ENCODE data around the gene B3GALT2. TPM values are rescaled to one million over a fixed set of nuclear protein-coding genes. Genes with fewer than 3 reads are reported as not detected.

Gene B3GALT2, protein sequence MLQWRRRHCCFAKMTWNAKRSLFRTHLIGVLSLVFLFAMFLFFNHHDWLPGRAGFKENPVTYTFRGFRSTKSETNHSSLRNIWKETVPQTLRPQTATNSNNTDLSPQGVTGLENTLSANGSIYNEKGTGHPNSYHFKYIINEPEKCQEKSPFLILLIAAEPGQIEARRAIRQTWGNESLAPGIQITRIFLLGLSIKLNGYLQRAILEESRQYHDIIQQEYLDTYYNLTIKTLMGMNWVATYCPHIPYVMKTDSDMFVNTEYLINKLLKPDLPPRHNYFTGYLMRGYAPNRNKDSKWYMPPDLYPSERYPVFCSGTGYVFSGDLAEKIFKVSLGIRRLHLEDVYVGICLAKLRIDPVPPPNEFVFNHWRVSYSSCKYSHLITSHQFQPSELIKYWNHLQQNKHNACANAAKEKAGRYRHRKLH
- total RNA-seq = 8.8 TPM

DNA sequence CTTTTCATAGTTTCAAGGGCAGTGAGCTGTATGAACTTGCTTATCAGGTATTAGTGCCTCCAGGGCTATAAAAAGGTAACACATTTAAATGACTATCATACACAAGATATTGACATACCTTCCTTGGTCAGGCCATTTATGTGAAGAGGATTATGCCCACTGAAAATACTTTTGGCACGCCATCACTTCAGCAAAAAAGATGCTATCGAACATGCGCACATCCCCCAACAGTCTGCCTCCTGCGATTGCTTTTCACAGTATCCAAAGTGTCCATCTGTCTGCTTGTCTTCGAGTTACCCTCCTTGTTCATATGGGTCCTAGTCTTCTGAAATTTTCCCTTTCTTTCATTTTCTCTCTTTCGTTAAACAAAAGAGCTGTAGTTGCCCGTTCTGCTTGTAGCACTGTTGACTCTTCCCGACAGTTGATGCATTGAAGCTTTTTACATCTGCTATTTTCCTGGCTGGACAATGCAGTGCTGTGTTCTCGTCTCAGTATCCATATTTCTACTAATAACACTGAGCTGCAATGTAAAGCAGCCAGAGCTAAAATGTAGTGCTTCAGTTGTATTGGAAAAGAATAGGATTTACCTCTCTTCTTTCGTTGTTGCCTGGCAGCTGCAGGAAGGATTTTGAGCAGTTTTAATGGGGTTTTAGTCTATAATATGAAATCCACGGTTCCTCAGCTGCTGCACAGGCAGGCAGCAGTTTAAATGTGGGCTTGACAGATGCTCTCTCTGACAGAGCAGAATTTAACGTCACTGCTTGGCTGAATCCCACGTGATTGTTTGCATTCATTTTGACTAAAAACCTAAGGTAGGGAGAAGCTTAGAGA, at the start of gene B3GALT2:
Gene B3GALT2, minus strand, starts transcription at position 713 of the 831 bp plus-strand sequence. CDS start 5,051 bp downstream, outside the sequence.

Small RNAs within 50 kb of the gene (small RNA-seq; reads per million reads assigned to genes)
- gene MIR1278 (ENCODE audit: low replicate concordance) = not detected

Other genes with a start within 250 kb of the B3GALT2 start
- 25.0 TPM for gene UCHL5, start 127.3 kb downstream of the B3GALT2 start, total RNA-seq
- 184 TPM for gene RO60, start 127.0 kb downstream of the B3GALT2 start, total RNA-seq
- 7.8 TPM for gene GLRX2, start 81.2 kb downstream of the B3GALT2 start, total RNA-seq
- gene CDC73, start 64.6 kb downstream of the B3GALT2 start, total RNA-seq = 34.9 TPM